Mucosa of descending colon (tissue), 3 donors: Measurements from ENCODE around the gene MADCAM1. TPM values are rescaled to one million over a fixed set of nuclear protein-coding genes. Genes with fewer than 3 reads are reported as not detected.
"Not testable (repeated sequence)": the region's sequence is repeated elsewhere in the genome, so short reads cannot be mapped to it uniquely, and the experiment has no call there.

Source experiments
- ATAC-seq: fragments of 200-7000 bp; cut with Tn5 transposase; one replicate; pipeline ENCODE4 v1.9.1; 2020; ENCODE audit warnings: mild to moderate bottlenecking, moderate library complexity
- DNase-seq, 3 donors: peaks; one replicate each; pipeline ENCODE4 v3.0.0-alpha.2; 2020
- H3K36me3 ChIP-seq: fragments of 200-600 bp; one replicate; pipeline ENCODE4 v1.8.0; 2021; ENCODE audit warnings: low read depth, mild to moderate bottlenecking
- H3K4me1 ChIP-seq: fragments of 200-600 bp; one replicate; pipeline ENCODE4 v1.8.0; 2021; ENCODE audit warnings: low read depth, mild to moderate bottlenecking
- H3K4me3 ChIP-seq: fragments of 200-600 bp; one replicate; pipeline ENCODE4 v1.8.0; 2021; ENCODE audit warnings: mild to moderate bottlenecking
- H3K9me3 ChIP-seq: fragments of 200-600 bp; one replicate; pipeline ENCODE4 v1.8.0; 2021; ENCODE audit warnings: mild to moderate bottlenecking
- intact Hi-C, 2 donors: fragments of 100-400 bp; cut with DNase I in 1 of 2; cut with micrococcal nuclease in 1 of 2; formaldehyde crosslinking; loops; one replicate each; pipeline versions ENCODE4 v1.11.0 to v1.11.1; 2022; cut with DNase I, micrococcal nuclease
- long read RNA-seq, 2 donors: library from polyadenylated mRNA; unstranded; transcript quantifications; one replicate each; pipeline ENCODE4 v2.0.0, GENCODE V29; 2019 to 2021
- total RNA-seq, 3 donors: library from RNA; stranded (reverse); fragmentation: NEBNext Ultra II Directional in 2 of 3; extraction: Animal tissue kit (Norgen Biotek cat#: 25700) in 2 of 3; gene quantifications; one replicate each; pipeline versions ENCODE4 v1.2.1 to v1.2.4, GENCODE V29; 2021 to 2023
- TF ChIP-seq, protein P1 (sequence below): fragments of 200-600 bp; IDR thresholded peaks from one replicate; pipeline ENCODE4 v1.8.0; 2022; ENCODE audit warnings: antibody characterized with exemption, mild to moderate bottlenecking
- donor health status: DM: no; HTN: no; CAD: no; lungs with moderate emphysema.
- donor health status: DM: no; HTN: no; CAD: no.
- donor health status: DM: no; HTN: yes; CAD: no.

MADCAM1 gene
- total RNA-seq = 1 to 10 TPM; 2.3 to 4.3 (median 4.1) TPM
- long read RNA-seq, donor 1, partial matches to known transcripts = 1 of 9 reads
- long read RNA-seq, donor 1, other reads (novel, unspliced or antisense) = 5 of 9 reads
- long read RNA-seq, donor 2, partial matches to known transcripts = 0 of 1 reads
- long read RNA-seq, donor 2, other reads (novel, unspliced or antisense) = 1 of 1 reads

DNA sequence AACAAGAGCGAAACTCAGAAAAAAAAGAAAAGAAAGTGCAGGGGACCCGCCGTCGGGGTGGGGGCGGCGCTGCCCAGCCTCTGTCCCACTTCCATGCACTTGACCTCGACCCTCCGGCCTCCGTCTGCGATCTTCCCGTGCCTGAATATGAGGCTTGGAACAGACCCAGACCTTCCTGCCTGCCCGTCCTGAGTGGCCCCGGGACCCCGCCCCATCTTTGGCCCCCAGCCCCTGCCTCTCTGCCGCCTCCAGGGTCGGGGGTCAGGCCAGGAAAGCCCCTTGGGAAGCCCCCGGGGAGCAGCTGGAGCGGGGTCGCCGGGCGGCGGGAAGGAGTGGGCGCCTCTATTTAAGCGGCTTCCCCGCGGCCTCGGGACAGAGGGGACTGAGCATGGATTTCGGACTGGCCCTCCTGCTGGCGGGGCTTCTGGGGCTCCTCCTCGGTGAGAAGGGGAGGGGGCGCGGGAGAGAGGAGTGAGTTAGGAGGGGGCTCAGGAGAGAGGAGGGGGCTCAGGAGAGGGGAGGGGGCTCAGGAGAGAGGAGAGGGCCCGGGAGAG is at the start of gene MADCAM1:
MADCAM1 (plus strand) TSS at position 375 of the 554 bp plus-strand sequence; CDS start at position 389, 14 bp downstream.
- TF ChIP-seq, protein P1, sequence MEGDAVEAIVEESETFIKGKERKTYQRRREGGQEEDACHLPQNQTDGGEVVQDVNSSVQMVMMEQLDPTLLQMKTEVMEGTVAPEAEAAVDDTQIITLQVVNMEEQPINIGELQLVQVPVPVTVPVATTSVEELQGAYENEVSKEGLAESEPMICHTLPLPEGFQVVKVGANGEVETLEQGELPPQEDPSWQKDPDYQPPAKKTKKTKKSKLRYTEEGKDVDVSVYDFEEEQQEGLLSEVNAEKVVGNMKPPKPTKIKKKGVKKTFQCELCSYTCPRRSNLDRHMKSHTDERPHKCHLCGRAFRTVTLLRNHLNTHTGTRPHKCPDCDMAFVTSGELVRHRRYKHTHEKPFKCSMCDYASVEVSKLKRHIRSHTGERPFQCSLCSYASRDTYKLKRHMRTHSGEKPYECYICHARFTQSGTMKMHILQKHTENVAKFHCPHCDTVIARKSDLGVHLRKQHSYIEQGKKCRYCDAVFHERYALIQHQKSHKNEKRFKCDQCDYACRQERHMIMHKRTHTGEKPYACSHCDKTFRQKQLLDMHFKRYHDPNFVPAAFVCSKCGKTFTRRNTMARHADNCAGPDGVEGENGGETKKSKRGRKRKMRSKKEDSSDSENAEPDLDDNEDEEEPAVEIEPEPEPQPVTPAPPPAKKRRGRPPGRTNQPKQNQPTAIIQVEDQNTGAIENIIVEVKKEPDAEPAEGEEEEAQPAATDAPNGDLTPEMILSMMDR = no peak
- H3K36me3 ChIP-seq = no peaks in the 10 kb centered on the region
- peaks cover 5% of the 10 kb centered on the region for H3K4me1 ChIP-seq
- intact Hi-C loops = no loop called here
- no peak within 1 kb of the TSS for H3K4me3 ChIP-seq
- ATAC-seq (no peak), DNase-seq (no peak)
- no peaks in the 10 kb centered on the region for H3K9me3 ChIP-seq

DNA sequence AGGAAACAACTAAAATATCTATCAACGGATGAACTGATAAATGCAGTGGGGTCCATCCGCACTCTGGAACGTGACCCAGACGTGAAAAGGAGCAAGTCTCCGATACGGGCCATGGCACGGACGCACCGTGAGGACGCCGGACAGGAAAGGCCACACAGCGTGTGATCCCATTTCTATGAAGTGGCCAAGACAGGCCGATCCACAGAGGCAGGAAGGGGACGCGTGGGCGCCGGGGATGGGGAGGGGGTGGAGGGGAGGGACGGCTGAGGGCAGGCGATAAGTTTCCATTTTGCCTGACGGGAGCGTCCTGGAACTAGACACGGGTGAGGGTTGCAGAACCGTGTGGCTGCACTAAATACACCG is 49.2 kb upstream of the MADCAM1 start:
- ATAC-seq = no peak
- intact Hi-C loops = no loop called here
- DNase-seq = no peak
- Histone ChIP-seq H3K4me1 (no peaks in the 10 kb centered on the region), H3K4me3 (no peak overlapping the region), H3K9me3 (peaks cover 4% of the 10 kb centered on the region), H3K36me3 (no peaks in the 10 kb centered on the region)
- TF ChIP-seq, protein P1 = no peak

DNA sequence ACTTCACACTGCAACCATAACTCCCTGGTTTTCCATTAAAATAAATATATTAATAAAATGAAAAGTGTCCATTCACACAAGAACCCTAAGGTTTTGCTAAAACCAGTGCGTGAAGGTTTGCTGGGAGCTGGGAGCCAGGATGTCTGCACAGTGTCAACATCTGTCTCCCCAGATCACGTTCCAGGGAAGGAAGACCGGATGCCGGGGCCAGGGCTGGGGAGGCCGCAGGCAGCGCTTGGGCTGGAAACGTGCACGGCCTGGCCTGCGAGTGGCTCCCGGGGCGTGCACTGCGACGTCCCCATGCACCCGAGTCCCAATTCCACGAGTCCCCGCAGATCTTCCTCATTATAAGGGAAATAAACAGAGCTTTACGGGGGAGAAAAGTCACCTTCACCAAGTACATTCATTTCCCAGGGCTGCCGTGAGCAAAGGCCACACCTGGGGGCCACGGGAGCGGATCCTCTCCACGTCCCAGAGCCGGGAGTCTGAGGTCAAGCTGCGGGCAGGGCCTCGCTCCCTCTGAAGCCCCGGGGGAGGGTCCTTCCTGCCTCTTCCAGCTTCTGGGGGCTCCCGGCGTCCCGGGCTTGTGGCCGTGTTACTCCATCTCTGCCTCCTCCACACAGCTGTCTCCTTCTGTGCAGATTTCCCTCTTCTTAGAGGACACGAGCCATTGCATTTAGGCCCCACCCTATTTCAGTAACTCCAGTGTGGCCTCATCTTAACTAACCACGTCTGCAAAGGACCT is 48.3 kb upstream of the MADCAM1 start:
- TF ChIP-seq, protein P1 = no peak
- intact Hi-C loops = no loop called here
- H3K4me1 ChIP-seq = no peaks in the 10 kb centered on the region
- ATAC-seq (no peak), DNase-seq (no peak)
- no peaks in the 10 kb centered on the region for H3K36me3 ChIP-seq
- H3K9me3 ChIP-seq = peaks cover 4% of the 10 kb centered on the region
- H3K4me3 ChIP-seq = no peak overlapping the region

DNA sequence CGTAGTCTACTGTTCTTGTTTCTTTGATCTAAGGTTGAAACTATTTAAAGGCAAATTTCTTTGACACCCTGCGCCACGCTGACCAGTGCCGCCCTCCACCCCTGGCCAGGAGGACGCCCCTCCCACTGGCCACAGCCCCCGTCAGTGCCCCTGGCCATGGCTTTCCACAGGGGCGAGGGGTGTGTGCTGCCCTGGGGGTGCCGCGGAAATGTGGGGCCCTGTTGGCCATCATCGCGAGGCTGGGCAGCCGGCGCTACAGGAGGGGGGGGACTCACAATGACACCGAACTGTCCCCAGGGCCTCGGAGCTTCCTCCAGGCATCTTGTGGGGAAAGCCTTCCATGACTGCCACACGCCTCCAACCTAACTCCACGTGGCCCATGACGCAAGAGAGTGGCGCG is 46.4 kb upstream of the MADCAM1 start:
- no peak for DNase-seq
- ATAC-seq = no peak
- peaks cover 4% of the 10 kb centered on the region for H3K9me3 ChIP-seq
- no peaks in the 10 kb centered on the region for H3K4me1 ChIP-seq
- intact Hi-C loops = no loop called here
- no peak overlapping the region for H3K4me3 ChIP-seq
- no peaks in the 10 kb centered on the region for H3K36me3 ChIP-seq
- TF ChIP-seq, protein P1 = no peak

DNA sequence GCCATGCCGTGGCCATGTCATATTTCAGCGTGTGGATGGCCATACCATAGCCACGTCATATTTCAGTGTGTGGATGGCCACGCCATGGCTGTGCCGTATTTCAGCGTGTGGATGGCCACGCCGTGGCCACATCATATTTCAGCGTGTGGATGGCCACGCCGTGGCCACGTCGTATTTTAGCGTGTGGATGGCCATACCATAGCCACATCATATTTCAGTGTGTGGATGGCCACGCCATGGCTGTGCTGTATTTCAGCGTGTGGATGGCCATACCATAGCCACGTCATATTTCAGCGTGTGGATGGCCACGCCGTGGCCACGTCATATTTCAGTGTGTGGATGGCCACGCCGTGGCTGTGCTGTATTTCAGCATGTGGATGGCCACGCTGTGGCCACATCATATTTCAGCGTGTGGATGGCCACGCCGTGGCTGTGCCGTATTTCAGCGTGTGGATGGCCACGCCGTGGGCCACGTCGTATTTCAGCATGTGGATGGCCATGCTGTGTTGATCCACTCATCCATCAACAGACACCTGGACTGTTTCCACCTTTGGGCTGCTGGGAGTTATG is 45.3 kb upstream of the MADCAM1 start:
- H3K36me3 ChIP-seq, H3K4me1 ChIP-seq, intact Hi-C loops, H3K4me3 ChIP-seq, ATAC-seq, H3K9me3 ChIP-seq, DNase-seq: not testable (repeated sequence)

DNA sequence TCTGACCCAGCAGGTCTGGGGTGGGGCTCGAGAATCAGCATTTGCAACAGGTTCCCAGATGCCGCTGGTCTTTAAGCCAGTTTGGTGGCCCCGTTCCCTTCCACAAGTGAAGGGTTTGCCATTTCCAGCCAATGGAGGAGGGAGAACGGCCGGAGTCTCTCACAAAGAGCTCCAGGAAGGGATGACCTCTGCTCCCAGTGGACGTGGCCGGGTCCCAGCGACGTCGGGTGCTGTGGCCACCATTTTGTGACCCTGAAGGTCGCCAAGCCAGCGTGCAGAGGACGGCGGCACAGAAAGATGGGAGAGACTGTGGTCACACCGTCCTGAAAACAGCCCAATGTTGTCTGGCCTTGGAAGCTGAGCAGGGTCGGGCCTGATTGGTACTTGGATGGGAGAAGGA is 43.5 kb upstream of the MADCAM1 start:
- Histone ChIP-seq H3K4me1 (no peaks in the 10 kb centered on the region), H3K9me3 (peaks cover 4% of the 10 kb centered on the region), H3K36me3 (no peaks in the 10 kb centered on the region), H3K4me3 (no peak overlapping the region)
- no peak for DNase-seq
- intact Hi-C loops = no loop called here
- no peak for ATAC-seq
- TF ChIP-seq, protein P1 = no peak
